ENCODE data around the gene LCN12.

Gene LCN12

DNA sequence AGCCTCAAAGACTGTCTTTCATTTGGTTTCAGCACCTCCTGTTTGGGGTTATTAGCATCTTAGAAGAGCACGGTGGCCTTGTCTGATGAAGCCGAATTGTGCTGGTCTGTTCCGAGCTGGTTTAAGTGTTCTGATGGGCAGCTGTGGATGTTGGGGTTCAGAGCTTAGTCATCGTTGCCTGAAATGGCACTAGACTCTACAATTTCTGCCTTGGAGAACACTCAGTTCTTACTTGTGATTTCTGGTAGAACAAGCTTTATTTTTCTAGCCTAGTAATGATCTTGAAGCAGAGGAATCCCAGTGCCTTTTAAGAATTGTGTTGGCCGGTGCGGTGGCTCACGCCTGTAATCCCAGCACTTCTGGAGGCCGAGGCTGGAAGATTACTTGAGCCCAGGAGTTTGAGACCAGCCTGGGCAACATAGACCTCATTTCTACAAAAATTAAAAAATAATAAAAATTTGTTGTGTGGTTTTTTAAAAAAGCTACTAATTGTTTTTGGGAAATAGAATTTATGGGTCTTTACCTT lies 15.4 kb upstream of the LCN12 start:
- no peak overlapping the region for H3K4me3 ChIP-seq (ENCODE audit: low read depth, low read length)
- TF ChIP-seq, protein P1, sequence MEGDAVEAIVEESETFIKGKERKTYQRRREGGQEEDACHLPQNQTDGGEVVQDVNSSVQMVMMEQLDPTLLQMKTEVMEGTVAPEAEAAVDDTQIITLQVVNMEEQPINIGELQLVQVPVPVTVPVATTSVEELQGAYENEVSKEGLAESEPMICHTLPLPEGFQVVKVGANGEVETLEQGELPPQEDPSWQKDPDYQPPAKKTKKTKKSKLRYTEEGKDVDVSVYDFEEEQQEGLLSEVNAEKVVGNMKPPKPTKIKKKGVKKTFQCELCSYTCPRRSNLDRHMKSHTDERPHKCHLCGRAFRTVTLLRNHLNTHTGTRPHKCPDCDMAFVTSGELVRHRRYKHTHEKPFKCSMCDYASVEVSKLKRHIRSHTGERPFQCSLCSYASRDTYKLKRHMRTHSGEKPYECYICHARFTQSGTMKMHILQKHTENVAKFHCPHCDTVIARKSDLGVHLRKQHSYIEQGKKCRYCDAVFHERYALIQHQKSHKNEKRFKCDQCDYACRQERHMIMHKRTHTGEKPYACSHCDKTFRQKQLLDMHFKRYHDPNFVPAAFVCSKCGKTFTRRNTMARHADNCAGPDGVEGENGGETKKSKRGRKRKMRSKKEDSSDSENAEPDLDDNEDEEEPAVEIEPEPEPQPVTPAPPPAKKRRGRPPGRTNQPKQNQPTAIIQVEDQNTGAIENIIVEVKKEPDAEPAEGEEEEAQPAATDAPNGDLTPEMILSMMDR (IDR thresholded peaks at IDR 0.05; ENCODE audit: borderline replicate concordance, insufficient read depth, low read depth, low read length): no peak

DNA sequence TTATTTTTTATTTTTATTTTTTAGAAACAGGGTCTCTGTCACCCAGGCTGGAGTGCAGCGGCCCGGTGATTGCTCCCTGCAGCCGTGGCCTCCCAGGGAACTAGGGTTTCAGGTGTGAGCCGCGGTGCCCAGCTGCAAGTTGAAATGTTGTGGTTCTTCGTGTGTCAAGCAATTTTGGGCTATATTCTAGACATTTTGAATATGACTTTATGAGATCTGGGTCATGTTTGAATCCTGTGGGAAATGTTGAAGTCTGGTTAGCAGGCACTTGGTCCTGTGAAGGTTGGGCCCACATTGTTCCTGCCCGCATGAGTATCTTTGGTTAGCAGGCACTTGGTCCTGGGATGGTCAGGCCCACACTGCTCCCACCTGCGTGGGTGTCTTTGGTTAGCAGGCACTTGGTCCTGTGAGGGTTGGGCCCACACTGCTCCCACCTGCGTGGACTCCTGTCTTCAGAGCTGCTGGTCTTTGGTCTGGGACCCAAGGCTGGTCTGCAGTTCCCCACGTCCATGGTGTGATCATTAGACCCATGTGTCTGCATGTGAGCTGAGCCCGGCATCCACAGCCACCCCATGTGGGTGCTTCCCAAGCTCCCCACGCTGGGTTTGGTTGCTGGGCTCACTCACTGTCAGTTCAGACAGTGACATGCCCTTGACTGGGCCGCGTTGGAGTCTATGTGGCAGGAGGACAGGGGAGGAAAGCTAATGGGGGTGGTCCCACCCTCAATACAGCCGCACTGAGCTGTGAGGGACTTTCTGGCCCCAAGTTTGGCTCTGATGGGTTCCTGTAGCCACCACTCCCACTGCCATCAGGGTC lies 14.7 kb upstream of the LCN12 start:
- TF ChIP-seq, protein P1 (IDR thresholded peaks at IDR 0.05; ENCODE audit: borderline replicate concordance, insufficient read depth, low read depth, low read length): no peak
- H3K4me3 ChIP-seq (ENCODE audit: low read depth, low read length): no peak overlapping the region

DNA sequence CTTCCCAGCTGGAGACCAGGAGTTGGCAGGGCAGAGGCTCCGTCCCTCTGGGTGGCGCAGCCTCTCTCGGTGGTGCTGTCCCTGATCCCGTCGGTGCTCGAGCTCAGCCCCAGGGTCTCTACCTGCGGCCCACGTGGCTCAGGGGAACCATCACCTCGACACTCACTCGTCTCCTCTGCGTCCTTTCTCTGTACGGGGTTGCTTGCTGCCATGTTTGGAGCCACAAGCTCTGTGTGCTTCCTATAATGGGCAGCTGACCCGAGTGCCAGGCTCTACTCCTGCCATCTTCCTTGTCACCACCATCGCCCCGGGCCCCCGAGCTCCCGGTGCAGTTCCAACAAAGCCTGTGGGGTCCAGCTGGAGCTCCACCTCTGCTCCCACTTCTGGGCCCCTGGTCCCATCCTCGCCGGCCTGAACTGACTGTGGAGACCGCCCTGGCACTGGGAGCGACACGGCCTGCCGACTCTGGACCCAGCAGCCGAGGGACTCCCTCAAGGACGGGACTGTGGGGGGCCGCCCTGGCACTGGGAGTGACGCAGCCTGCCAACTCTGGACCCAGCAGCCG lies 12.6 kb upstream of the LCN12 start:
- no peak overlapping the region for H3K4me3 ChIP-seq (ENCODE audit: low read depth, low read length)
- TF ChIP-seq, protein P1 (IDR thresholded peaks at IDR 0.05; ENCODE audit: borderline replicate concordance, insufficient read depth, low read depth, low read length): no peak

DNA sequence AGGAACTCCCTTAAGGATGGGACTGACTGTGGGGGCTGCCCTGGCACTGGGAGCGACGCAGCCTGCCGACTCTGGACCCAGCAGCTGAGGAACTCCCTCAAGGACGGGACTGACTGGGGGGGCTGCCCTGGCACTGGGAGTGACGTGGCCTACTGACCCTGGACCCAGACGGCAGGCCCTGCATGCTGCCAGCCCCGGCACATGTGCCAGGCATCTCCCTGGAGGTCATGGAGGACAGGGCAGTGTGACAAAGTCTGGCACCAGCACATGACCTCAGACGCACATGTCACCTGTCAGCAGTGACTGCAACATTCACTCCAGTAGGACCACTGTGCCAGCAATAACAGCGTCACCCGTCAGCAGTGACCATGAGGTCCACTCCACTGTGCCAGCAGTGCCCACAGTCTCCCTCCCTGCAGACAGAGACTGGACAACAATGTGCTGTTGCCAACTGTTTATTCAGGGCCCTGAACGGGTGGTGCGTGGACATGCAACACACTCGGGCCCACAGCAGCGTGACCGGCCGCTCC lies 12.0 kb upstream of the LCN12 start:
- TF ChIP-seq, protein P1 (IDR thresholded peaks at IDR 0.05; ENCODE audit: borderline replicate concordance, insufficient read depth, low read depth, low read length): no peak
- H3K4me3 ChIP-seq (ENCODE audit: low read depth, low read length): no peak overlapping the region

DNA sequence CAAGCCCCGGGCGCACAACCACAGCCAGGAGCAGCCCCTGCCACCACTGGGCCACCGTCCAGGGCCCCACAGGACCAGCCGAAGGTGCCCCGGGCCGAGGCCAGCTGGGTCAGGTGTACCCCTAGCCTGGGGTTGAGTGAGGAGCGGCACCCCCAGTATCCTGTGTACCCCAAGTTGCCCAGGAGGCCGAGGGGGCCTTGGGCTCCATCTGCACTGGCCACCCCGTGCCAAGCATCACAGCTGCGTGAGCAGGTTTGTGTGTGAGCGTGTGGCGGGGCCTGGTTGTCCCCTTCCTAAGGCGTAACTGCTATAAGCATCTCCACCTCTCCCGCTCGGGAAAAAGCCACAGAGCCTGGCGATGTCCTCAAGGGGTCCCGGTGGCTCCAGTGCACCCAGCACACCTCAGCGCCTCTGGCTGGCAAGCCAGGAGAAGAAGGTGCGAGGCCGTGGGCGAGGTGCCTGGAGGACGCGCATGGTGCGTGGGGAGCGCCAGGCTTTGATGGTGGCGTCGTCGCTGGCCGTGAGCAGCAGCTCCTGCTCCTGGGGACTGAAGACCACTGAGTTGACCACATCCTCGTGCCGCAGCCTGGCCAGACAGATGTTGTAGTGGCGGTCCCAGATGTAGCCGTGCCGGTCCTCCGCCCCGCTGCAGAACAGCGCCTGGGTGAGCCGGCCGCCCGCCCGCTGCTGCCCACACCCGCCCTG lies 11.4 kb upstream of the LCN12 start:
- TF ChIP-seq, protein P1 (IDR thresholded peaks at IDR 0.05; ENCODE audit: borderline replicate concordance, insufficient read depth, low read depth, low read length): no peak
- no peak overlapping the region for H3K4me3 ChIP-seq (ENCODE audit: low read depth, low read length)

DNA sequence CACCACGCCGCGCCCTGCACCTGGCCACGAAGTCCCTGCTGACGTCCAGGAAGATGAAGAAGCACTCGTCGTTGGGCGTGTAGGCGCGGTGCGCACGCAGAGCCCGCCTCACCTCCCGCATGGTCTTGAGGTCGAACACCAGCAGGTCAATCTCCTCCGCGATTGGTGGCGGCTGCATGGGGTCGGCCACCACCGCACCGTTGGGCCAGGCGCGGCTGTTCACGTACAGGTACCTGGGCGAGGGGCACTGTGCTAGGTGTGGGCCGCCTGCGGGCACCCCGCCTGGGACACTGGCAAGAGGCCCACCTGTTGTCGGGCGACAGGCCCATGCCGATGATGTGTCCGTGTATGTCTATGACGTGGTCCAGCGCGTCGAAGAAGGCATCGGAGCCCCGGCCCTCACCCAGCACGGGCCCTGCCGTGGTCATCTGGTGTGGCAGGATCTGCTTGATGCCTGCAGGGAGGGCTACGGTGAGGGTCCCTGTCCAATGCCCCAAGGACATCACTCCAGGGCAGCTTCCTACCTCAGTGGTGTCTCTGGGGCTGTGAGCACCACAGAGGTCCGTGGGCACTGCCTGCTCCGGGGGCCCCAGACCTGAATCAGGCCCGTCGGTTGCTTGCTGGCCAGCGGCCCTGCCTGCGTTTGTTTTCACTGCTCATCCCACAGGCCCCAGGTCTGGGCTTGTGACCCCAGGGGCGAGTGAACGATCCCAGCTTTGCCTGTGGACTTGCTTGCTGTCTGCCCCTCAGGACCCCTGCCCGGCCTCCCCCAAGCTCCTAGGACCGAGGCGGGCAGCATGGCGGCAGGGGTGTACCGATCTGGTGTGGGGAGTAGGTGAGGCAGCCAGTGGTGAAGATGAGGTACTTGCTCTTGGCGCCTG lies 10.6 kb upstream of the LCN12 start:
- H3K4me3 ChIP-seq (ENCODE audit: low read depth, low read length): no peak overlapping the region
- TF ChIP-seq, protein P1 (IDR thresholded peaks at IDR 0.05; ENCODE audit: borderline replicate concordance, insufficient read depth, low read depth, low read length): no peak

Measured in GM12875 (cell line).